Fibroblast of gingiva (primary cell): ENCODE results near the gene NKD1.

ENCODE experiments used
- DNase-seq: peaks from one replicate; pipeline ENCODE4 v3.0.0-alpha.2; 2011; ENCODE audit warnings: low read depth

NKD1 gene

GRCh38 chr16:50631249-50631984 lies 83.2 kb downstream of the NKD1 start:
- no peak for DNase-seq

DNA sequence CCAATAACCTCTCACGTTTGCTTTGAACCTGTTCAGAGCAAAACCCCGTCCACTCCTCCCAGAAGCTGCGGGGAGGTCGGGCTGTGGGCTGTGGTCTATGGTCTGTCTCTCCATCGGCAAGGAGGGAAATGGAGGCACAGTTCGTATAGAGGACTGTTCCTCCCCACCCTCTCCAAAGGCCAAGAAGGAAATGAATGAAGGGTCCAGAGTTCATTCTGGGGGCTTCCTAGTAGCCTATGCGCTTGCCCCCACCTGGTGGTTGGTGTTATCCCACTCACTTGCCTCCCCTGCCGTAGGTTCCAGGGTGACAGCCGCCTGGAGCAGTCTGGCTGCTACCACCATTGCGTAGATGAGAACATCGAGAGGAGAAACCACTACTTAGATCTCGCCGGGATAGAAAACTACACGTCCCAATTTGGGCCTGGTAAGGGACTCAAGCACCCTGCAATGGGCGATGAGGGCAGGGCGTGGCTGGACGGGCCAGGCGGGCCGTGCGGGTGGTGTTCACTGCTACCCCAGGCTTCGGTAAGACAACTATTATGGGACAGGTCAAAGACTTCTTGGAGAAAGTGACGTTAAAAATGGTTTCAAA lies 83.9 kb downstream of the NKD1 start:
- no peak for DNase-seq

GRCh38 chr16:50632927-50633800 lies 85.0 kb downstream of the NKD1 start:
- DNase-seq: no peak

DNA sequence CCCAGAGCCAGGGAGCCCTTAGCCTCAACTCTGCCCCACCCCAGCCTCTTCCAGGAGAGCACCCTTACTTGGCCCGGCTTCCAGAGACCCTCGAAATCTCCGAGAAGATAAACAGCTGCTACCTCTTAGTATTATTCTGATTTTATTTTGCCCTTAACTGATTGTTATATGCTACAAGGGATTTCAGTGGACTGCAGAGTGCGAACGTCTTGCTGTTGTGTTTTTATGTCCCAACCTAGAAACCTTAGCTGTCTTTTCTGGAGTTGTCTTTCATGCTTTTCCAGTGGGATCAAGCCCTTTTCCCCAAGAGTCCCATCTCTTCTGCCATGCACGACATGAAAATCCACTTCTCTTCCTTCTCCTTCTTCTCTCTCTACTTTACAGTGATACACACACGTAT lies 85.9 kb downstream of the NKD1 start:
- DNase-seq: no peak

DNA sequence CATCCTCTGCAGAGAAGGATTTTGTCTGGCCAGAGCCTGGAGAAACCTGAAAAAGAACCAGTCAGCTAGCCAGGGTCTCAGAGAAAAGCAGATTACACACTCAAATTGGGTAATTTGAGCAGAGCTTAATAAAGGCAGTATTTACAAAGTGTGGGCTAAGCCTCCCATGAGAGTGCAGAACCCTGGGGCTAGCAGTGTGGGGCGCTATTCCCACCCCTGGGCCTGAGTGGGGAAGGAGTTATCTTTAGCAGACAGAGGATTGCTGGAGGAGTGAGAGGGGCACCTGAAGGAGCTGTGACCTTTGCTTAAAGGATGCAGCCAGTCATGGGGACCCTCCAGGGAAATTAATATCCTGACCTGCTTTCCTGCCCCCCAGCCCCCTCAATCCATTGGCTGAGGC lies 86.8 kb downstream of the NKD1 start:
- no peak for DNase-seq

DNA sequence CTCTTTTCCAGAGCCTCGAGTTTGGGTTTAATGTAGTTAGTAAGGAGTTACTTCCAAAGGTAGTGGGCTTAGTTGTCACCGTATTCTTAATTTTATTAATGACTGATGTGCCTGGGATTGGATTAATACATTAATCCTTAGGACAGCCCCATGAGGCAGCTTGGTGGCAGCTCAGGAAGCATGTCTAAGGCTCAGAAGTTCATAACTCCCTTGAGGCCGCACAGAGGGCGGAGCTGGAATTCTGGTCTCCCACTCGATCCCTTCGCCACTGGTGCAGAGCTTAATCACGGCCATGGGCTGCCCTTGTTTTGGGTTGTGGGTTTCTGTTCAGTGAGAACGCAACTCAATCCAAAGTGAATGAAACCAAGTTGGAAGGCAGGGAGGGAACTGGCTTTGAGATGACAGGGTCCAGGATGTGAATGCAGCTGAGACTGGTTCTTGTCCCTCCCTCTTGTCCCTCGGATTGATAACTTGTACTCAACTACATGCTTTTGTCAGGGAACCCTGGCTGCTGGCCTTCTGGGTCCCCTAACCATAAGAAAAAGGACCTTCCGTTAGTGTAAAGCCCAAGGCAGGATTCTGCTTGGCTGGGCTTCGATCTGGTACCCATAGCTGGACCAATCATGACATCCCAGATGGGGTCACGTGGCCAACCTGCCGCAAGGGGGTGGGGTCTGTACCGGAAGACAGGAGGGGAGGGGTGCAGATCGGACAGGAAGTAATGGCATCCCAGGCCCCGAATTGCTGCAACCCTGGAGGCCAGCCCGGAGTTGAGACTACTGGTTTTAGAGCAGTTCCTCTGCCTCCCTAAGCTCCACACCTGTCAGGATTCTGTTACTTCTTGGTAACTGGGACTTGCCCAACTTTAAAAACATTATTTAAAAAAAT lies 87.6 kb downstream of the NKD1 start:
- no peak for DNase-seq

DNA sequence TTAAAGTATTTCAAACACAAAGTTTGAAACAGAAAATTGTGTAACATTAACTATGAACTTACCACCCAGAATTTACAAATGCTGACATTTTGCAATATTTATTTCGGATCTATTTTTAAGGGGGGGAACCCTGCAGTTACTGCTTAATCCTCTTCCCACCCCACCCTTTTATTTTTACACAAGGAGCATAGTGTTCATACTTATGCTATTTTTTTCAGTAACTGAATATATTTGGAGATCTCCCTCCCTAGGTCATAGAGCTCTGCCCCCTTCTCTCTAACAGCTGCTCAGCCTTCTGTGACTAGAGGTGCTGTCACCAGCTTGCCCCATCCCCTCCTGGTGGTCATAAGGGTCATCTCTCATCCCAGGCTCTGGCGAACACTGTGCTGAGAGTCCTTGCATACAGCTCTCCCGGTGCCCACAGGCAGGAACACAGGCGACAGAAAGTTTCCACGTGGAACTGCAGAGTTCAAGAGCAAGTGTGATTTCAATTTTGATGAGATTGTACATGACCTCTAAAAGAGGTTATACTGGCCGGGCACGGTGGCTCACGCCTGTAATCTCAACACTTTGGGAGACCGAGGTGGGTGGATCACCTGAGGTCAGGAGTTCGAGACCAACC lies 88.7 kb downstream of the NKD1 start:
- DNase-seq: no peak

DNA sequence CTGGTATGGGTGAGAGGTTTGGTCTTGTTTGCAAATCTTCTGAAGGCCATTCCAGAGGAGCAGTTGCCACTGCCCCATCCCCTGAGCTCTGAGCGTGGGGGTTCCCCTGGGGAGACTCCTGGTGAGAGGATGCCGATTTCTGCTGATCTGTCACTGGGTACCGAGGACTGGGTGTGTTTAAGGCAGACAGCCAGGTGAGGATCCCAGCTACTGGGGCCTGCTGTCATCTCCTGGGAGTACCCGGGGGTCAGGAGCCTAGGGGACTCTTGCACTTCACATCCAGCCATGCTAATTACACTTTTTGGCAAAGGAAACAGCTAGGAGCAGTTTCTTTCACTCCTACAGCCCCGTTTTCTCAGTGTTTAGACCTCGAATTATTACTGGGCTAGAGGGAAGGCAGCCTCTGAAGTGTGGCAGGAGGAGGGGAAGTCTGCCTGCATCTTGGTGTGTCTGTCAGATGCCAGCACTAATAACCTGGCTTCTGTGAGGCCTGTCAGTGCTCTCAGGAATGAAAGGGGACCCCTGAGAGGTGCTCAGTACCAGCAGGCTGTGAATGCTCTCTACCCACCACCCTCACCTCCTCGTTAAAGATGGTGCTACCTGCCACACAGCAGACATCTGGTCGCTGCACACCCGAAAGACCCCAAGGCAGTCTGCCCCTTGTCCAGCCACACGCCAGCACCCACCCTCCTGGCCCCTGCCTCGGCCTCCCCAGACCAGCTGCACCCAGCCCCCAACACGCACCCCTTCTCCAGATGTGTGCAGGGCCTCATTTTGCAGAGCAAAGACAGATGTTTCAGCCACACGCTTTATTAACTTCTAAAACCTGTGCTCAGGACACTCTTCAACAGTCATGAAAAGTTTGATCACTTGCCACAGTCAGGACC lies 89.8 kb downstream of the NKD1 start:
- DNase-seq: no peak

- DNase-seq: no peak
Observed at GRCh38 chr16:50638816-50639670, 90.8 kb downstream of the NKD1 start.

- no peak for DNase-seq
Observed at GRCh38 chr16:50640391-50640790, 92.2 kb downstream of the NKD1 start.

DNA sequence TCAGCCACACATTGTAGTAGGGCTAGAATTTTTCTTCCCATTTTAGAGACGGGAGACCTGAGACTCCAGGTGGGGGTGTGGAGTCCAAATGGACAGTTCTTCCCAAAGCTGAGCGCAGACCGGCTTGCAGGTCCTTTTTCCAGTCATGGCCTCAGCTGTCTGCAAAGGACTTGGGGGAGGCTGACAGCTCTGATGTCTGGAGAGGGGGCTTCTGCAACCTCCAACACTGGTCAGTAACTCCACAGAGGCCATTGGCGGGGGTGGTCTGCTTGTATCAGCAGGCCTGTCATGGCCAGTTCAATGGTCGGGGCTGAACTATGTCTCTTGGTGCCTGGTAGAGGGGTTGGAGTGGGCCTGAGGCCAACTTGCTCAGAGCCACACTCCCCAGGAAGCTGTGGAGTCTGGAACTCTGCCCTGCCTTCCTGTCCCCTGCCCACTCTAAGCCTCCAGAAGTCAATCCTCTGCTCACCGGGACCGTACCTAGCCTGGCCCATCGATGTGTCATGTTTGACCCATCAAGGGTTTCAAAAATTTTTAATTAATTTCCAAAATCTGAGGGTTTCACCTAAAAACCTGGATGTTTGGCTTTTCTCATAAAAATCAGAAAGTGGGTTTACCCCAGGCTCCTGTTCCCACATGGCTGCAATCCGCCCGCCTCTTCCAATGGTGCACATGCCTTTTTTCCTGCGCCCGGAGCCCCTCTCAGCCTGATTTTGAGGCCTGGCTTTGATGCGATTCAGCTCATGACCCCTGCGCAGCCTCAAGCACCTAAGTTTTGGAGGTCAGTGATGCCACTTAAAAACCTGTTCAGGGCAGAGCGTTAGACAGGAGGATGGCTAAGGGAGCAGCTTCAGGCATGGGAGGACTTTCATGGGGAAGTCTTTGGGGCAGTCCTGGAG lies 93.0 kb downstream of the NKD1 start:
- no peak for DNase-seq

DNA sequence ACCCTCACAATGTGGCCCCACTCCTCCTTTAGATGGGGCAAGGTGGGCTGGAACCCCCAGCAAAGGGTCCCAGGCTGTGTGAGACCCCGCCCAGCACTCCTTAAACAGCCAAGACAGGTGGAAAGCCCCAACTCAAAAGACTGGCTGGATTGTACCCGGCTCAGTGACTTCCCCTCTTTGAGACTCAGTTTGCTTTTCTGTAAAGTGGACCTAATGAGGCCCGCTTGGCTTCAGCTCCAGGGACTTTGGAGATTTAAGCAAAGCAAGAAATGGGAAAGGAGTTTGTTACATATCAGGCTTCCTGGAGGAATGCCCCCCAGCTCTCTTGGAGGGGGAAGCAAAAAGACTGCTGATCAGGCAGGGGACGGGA lies 93.6 kb downstream of the NKD1 start:
- no peak for DNase-seq

DNA sequence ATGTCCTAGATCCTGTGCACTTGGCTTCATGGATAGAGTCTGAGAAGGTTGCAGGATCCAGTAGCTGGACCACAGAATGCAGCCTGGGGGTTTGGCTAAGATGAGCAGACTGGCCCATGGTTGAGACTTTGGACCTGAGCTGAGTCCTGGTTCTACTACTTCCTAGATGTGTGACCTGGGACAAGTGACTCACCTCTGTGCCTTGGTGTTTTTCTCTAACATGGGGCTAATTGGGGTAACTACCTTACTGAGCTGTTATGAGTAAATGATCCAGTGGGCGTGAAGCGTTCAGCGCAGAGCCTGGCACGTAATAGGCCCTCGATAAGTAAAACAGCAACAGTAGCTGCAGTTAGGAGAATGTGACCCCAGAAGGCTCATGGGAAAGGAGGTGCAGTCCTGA lies 94.2 kb downstream of the NKD1 start:
- DNase-seq: no peak

GRCh38 chr16:50643192-50643591 lies 95.0 kb downstream of the NKD1 start:
- DNase-seq: no peak

DNA sequence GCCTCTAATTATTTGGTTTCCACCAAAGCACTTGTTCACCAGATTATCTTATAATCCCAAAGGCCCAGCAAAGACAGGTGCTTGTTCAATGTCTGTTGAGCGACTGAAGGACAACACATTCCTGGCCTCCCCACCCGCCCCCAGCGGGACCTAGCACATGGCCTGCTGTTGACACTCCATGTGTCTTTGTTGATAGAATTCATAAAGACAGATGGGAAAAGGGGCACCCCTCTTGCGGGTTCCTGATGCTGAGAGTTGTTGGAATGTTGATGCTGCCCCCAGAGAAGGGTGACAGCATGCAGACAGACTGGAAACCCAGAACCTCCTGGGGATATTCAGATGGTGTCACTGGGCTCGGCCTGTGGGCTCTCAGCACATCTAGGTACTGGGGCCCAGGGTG lies 96.0 kb downstream of the NKD1 start:
- DNase-seq: no peak

GRCh38 chr16:50644729-50645128 lies 96.5 kb downstream of the NKD1 start:
- no peak for DNase-seq

GRCh38 chr16:50645563-50646220 lies 97.5 kb downstream of the NKD1 start:
- DNase-seq: no peak

GRCh38 chr16:50646345-50646744 lies 98.1 kb downstream of the NKD1 start:
- DNase-seq: no peak
